Lower lobe of right lung (tissue), 2 donors: ENCODE measurements around the gene TRERF1. TPM values are rescaled to one million over a fixed set of nuclear protein-coding genes. Genes with fewer than 3 reads are reported as not detected.

Experiments
- ATAC-seq, 2 donors: fragments of 200-7000 bp; cut with Tn5 transposase; one replicate each; pipeline ENCODE4 v1.9.1; 2020 to 2022; ENCODE audit warnings: mild to moderate bottlenecking in 2 of 2, moderate library complexity in 2 of 2
- DNase-seq: peaks from one replicate; pipeline ENCODE4 v3.0.0-alpha.2; 2020
- H3K27ac ChIP-seq: fragments of 200-600 bp; one replicate; pipeline ENCODE4 v1.8.0; 2022
- H3K27me3 ChIP-seq: fragments of 200-600 bp; one replicate; pipeline ENCODE4 v1.8.0; 2022; ENCODE audit warnings: low read depth
- H3K36me3 ChIP-seq: fragments of 200-600 bp; one replicate; pipeline ENCODE4 v1.8.0; 2022; ENCODE audit warnings: mild to moderate bottlenecking
- H3K4me1 ChIP-seq: fragments of 200-600 bp; one replicate; pipeline ENCODE4 v1.8.0; 2022
- H3K4me3 ChIP-seq: fragments of 200-600 bp; one replicate; pipeline ENCODE4 v1.8.0; 2022; ENCODE audit warnings: mild to moderate bottlenecking
- H3K9me3 ChIP-seq: fragments of 200-600 bp; one replicate; pipeline ENCODE4 v1.8.0; 2022
- intact Hi-C: fragments of 100-400 bp; cut with DNase I; formaldehyde crosslinking; loops from one replicate; pipeline ENCODE4 v1.11.0; 2022
- total RNA-seq: library from RNA; stranded (reverse); fragmentation: NEBNext Ultra II Directional; extraction: Animal tissue kit (Norgen Biotek cat#: 25700); gene quantifications from one replicate; pipeline ENCODE4 v1.2.1, GENCODE V29; 2021
- TF ChIP-seq, protein P1 (sequence below): fragments of 200-600 bp; IDR thresholded peaks from one replicate; pipeline ENCODE4 v1.8.0; 2022; ENCODE audit warnings: antibody characterized with exemption, mild to moderate bottlenecking
- donor health status: DM: no; HTN: yes; CAD: no; lungs with severe emphysema.

The TRERF1 gene
- total RNA-seq, 1 donor from 2014 or later = 5.6 TPM

DNA sequence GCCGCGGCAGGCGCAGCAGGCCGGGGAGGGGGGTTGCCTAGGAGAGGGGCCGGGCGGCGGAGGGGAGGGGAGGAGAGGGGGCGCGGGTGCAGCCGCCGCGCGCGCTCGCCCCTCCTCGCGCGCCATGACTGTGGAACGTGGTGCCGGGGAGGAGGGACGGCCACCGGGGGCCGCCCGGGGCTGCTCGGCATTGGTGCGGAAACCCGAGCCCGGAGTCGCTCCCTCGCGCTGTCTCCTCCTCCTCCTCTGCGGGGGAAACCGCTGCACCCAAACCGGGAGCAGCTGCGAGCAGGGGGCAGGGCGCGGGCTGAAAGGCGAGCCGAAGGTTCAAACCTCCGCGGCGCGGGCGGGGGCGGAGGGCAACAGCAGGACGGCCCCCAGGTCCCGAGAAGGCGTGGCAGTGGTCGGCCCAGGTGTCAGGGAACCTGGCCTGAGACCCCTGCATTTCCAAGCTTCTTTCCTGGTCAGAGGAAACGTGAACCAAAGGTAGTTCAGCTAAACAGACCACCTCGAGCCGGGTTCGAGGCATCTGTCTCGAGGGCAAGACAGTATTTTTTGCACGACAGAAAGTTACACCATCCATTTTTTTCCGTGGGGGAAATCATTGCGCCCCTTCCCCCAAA is 1.4 kb upstream of the TRERF1 start:
- ATAC-seq (peak; percentile 90 to 92), DNase-seq (peak; percentile 81)
- Histone ChIP-seq H3K4me3 (peak overlapping the region; percentile 64), H3K36me3 (no peaks in the 10 kb centered on the region), H3K27ac (peak overlapping the region; percentile 83), H3K4me1 (peaks cover 19% of the 10 kb centered on the region), H3K27me3 (no peaks in the 10 kb centered on the region), H3K9me3 (no peaks in the 10 kb centered on the region)
- intact Hi-C loops = no loop called here
- TF ChIP-seq, protein P1, sequence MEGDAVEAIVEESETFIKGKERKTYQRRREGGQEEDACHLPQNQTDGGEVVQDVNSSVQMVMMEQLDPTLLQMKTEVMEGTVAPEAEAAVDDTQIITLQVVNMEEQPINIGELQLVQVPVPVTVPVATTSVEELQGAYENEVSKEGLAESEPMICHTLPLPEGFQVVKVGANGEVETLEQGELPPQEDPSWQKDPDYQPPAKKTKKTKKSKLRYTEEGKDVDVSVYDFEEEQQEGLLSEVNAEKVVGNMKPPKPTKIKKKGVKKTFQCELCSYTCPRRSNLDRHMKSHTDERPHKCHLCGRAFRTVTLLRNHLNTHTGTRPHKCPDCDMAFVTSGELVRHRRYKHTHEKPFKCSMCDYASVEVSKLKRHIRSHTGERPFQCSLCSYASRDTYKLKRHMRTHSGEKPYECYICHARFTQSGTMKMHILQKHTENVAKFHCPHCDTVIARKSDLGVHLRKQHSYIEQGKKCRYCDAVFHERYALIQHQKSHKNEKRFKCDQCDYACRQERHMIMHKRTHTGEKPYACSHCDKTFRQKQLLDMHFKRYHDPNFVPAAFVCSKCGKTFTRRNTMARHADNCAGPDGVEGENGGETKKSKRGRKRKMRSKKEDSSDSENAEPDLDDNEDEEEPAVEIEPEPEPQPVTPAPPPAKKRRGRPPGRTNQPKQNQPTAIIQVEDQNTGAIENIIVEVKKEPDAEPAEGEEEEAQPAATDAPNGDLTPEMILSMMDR = no peak

DNA sequence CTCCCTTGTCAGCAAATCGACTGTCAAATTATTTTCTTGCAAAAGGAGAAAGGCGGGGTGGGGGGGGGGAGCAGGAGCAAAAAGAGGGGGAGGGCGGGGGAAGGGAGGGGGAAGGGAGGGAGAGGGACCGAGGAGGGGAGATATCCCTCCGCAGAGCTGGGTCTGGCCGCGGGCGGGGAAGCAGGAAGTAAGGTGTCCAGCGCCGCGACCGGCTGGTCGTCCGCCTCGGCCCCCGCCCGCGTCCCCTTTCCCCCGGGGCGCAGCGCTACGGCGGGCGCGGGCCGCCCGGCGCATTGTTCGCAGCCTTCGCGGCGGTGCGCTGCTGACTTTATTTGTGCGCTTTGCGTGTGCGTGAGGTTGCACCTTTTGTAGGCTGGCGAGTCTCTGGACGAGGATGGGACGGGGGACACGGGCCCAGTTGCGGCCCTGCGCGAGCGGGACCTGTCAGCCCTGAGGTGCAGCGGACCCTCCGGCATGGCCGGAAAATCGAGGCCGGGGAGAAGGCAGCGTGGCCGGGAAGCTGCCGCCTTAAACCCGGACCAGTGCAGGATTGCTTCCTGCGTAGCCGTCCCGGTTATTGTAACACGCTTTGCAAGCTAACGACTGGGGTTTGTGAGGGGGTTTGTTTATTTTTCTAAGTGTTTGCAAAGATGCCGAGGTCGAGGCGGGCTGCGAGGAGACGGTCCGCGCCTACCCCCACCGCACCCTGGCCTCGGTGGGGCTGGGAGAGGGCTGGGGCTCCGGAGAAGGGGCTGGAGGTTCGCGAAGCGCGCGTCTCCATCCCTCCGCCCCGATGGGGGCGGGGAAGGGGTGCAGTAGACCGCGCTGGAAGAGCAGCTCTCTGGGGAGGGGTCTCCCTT is 675 bp upstream of the TRERF1 start:
- peak; percentile 79 for DNase-seq
- Histone ChIP-seq H3K27ac (peak overlapping the region; percentile 83), H3K4me3 (peak overlapping the region; percentile 64), H3K4me1 (peaks cover 19% of the 10 kb centered on the region), H3K36me3 (no peaks in the 10 kb centered on the region), H3K9me3 (no peaks in the 10 kb centered on the region), H3K27me3 (no peaks in the 10 kb centered on the region)
- TF ChIP-seq, protein P1 = no peak
- intact Hi-C loops = no loop called here
- peak; percentile 63 to 71 for ATAC-seq

DNA sequence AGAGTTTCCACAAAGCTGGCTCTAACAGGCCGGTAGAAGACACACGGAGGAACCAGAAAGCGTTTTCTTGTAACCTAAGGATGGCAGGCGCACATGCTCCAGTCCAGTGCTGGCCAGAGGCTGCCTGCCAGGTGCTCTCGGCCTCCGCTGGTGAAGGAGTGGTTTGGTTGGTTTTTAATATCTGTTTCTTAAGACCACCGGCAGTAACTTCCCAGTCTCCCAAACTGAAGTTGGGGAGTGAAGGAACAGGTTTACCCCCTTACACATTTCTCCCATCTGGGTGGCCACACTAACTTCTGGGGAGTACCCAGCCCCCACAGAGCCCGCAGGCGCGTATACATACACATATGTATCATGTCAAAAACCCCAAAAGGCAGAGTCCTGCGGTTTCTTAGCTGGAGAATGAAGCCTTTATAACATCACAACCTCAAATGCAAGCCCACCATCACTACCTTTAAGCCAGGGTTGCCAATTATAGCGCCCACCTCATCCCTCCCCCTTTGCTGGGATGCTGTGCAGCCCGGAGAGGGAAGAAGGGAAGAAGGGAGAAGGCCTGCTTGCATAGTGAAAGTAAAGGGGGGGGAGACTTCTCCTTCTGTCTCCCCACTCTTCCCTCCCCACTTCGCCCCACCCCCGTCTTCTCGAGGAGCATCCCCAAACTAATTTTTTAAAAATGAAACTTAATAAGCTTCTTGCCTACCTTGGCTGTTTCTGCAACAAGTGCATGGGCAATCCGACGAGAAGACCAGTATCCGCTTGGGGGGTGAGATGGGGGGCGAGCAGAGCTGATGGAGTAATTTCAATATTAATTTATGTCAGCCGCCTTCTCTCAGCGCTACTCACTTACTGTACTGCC is 1.0 kb downstream of the TRERF1 start:
- peaks cover 19% of the 10 kb centered on the region for H3K4me1 ChIP-seq
- no peaks in the 10 kb centered on the region for H3K9me3 ChIP-seq
- H3K36me3 ChIP-seq = no peaks in the 10 kb centered on the region
- peak overlapping the region; percentile 49 for H3K27ac ChIP-seq
- DNase-seq (no peak), ATAC-seq (no peak)
- intact Hi-C loops = no loop called here
- TF ChIP-seq, protein P1 = no peak
- peak overlapping the region; percentile 64 for H3K4me3 ChIP-seq
- H3K27me3 ChIP-seq = no peaks in the 10 kb centered on the region

DNA sequence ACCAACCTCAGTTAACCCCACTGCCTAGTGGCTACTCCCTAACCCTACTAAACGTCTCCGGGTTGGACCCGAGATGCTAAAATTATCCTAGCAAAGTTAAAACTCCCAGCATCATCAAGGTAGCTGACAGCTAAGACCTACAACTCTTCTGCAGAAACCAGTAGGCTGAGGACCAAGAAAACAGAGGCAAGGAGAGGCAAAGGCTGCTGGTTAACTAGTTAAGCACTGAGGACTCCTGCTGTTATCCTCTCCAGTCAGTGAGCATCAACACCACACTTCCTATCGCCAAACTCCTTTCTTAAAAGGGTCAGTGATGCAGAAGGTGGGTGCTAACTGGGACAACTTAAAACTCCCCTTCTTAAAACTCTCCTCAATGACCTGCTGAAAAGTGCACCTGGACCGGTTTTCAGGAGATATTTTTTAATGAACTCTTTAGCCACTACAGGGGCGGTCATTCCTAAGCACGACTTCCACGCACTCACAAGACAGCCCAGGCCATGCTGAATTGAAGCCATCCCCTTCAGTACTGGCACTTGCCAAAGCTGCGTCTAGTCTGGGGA is 1.7 kb downstream of the TRERF1 start:
- intact Hi-C loops = no loop called here
- no peaks in the 10 kb centered on the region for H3K9me3 ChIP-seq
- no peaks in the 10 kb centered on the region for H3K36me3 ChIP-seq
- no peaks in the 10 kb centered on the region for H3K27me3 ChIP-seq
- peak overlapping the region; percentile 64 for H3K4me3 ChIP-seq
- no peak for ATAC-seq
- DNase-seq = no peak
- TF ChIP-seq, protein P1 = no peak
- peaks cover 19% of the 10 kb centered on the region for H3K4me1 ChIP-seq
- peak overlapping the region; percentile 49 for H3K27ac ChIP-seq
